ENCODE data around the gene TEX26. TPM values are rescaled to one million over a fixed set of nuclear protein-coding genes. Genes with fewer than 3 reads are reported as not detected.

TEX26 gene
- total and polyA plus RNA-seq, 9 of the 15 experiments (the other 6 are each of a cell fraction or from before 2014, with no cell fraction given): not detected

DNA sequence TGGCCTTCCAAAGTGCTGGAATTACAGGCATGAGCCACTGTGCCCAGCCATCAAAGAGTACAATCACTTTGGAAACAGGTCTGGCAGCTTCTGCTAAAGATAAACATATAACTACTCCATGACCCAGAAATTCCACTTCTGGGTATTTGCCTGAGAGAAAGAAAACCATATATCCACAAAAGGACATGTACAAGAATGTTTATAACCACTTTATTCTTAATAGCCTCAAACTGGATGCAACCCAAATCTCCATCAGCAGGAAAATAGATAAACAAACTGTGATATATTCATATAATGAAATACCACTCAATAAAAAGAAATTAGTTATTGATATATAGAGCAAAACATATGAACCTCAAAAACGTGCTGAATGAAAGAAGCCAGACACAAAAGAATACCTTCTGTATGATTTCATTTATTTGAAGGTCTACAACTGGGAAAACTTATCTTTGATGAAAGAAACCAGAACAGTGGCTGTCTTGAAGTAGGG, 40.5 kb downstream of the TEX26 start:
- Histone ChIP-seq H3K4me1 (replicated peaks in 1 of 2; ENCODE audit: control insufficient read depth in 2 of 2, insufficient read depth in 2 of 2, low read length in 2 of 2) (no peaks in the 10 kb centered on the region), H4K20me1 (replicated peaks; ENCODE audit: control insufficient read depth, insufficient read depth, low read length) (no peaks in the 10 kb centered on the region), H3K27ac (ENCODE audit: extremely low read depth, low read depth, low read length) (no peak overlapping the region), H3K4me3 (no peak overlapping the region), H3K4me2 (ENCODE audit: insufficient read depth, low read length) (no peak overlapping the region), H3K9me3 (replicated peaks; ENCODE audit: control insufficient read depth, insufficient read depth, low read depth, low read length) (no peaks in the 10 kb centered on the region), H3K9ac (ENCODE audit: insufficient read depth in 1 of 2, low read depth in 2 of 2, low read length in 2 of 2) (no peak overlapping the region), H3K27me3 (ENCODE audit: control insufficient read depth in 2 of 2, insufficient read depth in 2 of 2, low read length in 2 of 2) (peaks cover 0 to 2% of the 10 kb centered on the region in 2 experiments; a peak in 2 of 5 replicates), H3K9me1 (ENCODE audit: control insufficient read depth, insufficient read depth, low read length) (no peaks in the 10 kb centered on the region), H2AFZ (ENCODE audit: low read depth, low read length) (no peak overlapping the region), H3K36me3 (ENCODE audit: control insufficient read depth, insufficient read depth, low read length) (no peaks in the 10 kb centered on the region), H3K79me2 (ENCODE audit: control insufficient read depth, insufficient read depth, low read length) (no peaks in the 10 kb centered on the region)
- WGBS (ENCODE audit: insufficient coverage, low coverage, missing lambda C conversion rate): 0% methylated on average over 1 of the region's 1 CpG
- ChIA-PET POLR2A (no interaction called here), CTCF (ENCODE audit: low intra/inter-chr PET ratio) (no interaction called here)
- intact Hi-C loops (cut with micrococcal nuclease) (no loop called here), in situ Hi-C loops (cut with MboI) (no loop called here)
- no peak for DNase-seq (ENCODE audit: extremely low read depth in 1 of 4, low spot score in 3 of 4)
- TF ChIP-seq ZNF586 (CRISPR knock-in tag; conservative IDR thresholded peaks at IDR 0.05) (no peak), FOXP1 (CRISPR knock-in tag; IDR thresholded peaks at IDR 0.05) (no peak), BCL6 (CRISPR knock-in tag; IDR thresholded peaks at IDR 0.05) (no peak), MECOM (CRISPR knock-in tag; IDR thresholded peaks at IDR 0.05) (no peak)
- ATAC-seq: no peak
- FAIRE-seq: no peak
- no TSS peak for BruUV-seq (replicated peaks)

DNA sequence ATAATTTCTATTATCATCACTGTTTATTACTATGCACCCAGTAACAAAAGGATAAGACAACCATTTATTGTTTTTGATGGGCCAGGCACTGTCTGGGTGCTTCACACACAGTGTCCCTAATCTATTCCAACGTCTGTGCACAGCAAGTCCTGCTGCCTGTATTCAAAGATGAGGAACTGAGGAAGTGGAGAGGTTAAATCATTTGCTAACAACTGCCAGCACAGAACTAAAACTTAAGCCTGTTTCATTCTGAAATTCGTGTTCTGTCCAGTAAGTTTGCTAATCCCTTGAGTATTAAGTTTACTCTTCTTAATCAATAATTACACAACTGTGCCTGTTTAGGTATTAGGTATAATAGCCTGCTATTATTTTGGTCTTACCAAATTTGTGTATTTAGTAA, 41.9 kb downstream of the TEX26 start:
- FAIRE-seq: no peak

More for the DNA sequence above, 41.9 kb downstream of the TEX26 start:
- H3K79me2 ChIP-seq (ENCODE audit: control insufficient read depth, insufficient read depth, low read length): no peaks in the 10 kb centered on the region
- intact Hi-C loops (cut with micrococcal nuclease): no loop called here
- no peak overlapping the region for H3K9ac ChIP-seq (ENCODE audit: insufficient read depth in 1 of 2, low read depth in 2 of 2, low read length in 2 of 2)
- WGBS (ENCODE audit: insufficient coverage, low coverage, missing lambda C conversion rate): 0% methylated on average over 1 of the region's 2 CpGs
- no peak for TF ChIP-seq FIP1L1 (IDR thresholded peaks at IDR 0.05; ENCODE audit: low read depth, low read length, poor library complexity, severe bottlenecking)
- TF ChIP-seq XRCC5 (IDR thresholded peaks at IDR 0.05; ENCODE audit: low read depth, low read length): no peak
- no peak for TF ChIP-seq ZNF197 (CRISPR knock-in tag; IDR thresholded peaks at IDR 0.05; ENCODE audit: low read depth)
- no peak for TF ChIP-seq IRF2 (CRISPR knock-in tag; IDR thresholded peaks at IDR 0.05)
- no peak for TF ChIP-seq YY1 (IDR thresholded peaks at IDR 0.05; ENCODE audit: borderline replicate concordance in 1 of 3, control insufficient read depth in 1 of 3, extremely low read depth in 1 of 3, insufficient read depth in 3 of 3, insufficient read length in 1 of 3, insufficient replicate concordance in 2 of 3, low read depth in 1 of 3, low read length in 2 of 3)
- peaks cover 0 to 2% of the 10 kb centered on the region in 2 experiments; a peak in 2 of 5 replicates for H3K27me3 ChIP-seq (ENCODE audit: control insufficient read depth in 2 of 2, insufficient read depth in 2 of 2, low read length in 2 of 2)
- H3K36me3 ChIP-seq (ENCODE audit: control insufficient read depth, insufficient read depth, low read length): no peaks in the 10 kb centered on the region
- H3K9me1 ChIP-seq (ENCODE audit: control insufficient read depth, insufficient read depth, low read length): no peaks in the 10 kb centered on the region
- H3K27ac ChIP-seq (ENCODE audit: extremely low read depth, low read depth, low read length): no peak overlapping the region
- ChIA-PET CTCF (ENCODE audit: low intra/inter-chr PET ratio) (no interaction called here), POLR2A (no interaction called here)
- no peaks in the 10 kb centered on the region for H4K20me1 ChIP-seq (replicated peaks; ENCODE audit: control insufficient read depth, insufficient read depth, low read length)
- H3K4me2 ChIP-seq (ENCODE audit: insufficient read depth, low read length): no peak overlapping the region
- no peaks in the 10 kb centered on the region; a peak in 1 of 5 replicates for H3K4me1 ChIP-seq (replicated peaks in 1 of 2; ENCODE audit: control insufficient read depth in 2 of 2, insufficient read depth in 2 of 2, low read length in 2 of 2)
- H3K4me3 ChIP-seq: no peak overlapping the region
- no peaks in the 10 kb centered on the region for H3K9me3 ChIP-seq (replicated peaks; ENCODE audit: control insufficient read depth, insufficient read depth, low read depth, low read length)
- no peak overlapping the region for H2AFZ ChIP-seq (ENCODE audit: low read depth, low read length)
- DNase-seq (ENCODE audit: extremely low read depth in 1 of 4, low spot score in 3 of 4) (no peak), ATAC-seq (no peak)
- no TSS peak for BruUV-seq (replicated peaks)
- in situ Hi-C loops (cut with MboI): no loop called here

Measured in K562 (cell line).